ENCODE data around the gene SNX14. TPM values are rescaled to one million over a fixed set of nuclear protein-coding genes. Genes with fewer than 3 reads are reported as not detected.
"Not testable (repeated sequence)": the region's sequence is repeated elsewhere in the genome, so short reads cannot be mapped to it uniquely, and the experiment has no call there.

SNX14 gene
- total RNA-seq, 3 donors from 2014 or later = 21.1 to 30.2 (median 25.7) TPM

DNA sequence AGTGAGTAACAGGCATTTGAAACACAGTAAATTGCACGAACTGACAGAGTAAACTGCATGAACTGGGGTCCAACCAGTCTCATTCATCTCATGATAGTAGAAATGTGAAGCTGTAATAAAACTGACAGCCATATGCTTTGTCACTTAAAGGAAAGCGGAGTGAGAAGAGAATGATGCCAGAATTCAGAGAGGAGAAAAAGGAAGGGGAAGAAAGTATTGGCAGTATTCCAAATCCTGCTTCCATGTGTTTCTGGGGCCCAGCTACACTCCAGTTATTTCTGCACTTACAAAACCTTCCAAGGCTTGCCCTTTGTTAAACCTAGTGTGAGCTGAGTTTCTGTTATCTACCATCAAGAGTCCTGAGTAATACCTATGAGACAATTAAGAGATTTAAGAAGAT is 17.2 kb downstream of the SNX14 start:
- H3K4me3 Mint-ChIP-seq = no peak overlapping the region
- peaks cover 23% of the 10 kb centered on the region for H3K36me3 Mint-ChIP-seq (ENCODE audit: insufficient read depth)
- ATAC-seq (no peak), DNase-seq (no peak)
- H3K9me3 Mint-ChIP-seq = peaks cover under 1% of the 10 kb centered on the region
- H3K27me3 Mint-ChIP-seq (ENCODE audit: low read depth) = no peaks in the 10 kb centered on the region
- peaks cover 20% of the 10 kb centered on the region for H3K4me1 Mint-ChIP-seq (ENCODE audit: low read depth)

DNA sequence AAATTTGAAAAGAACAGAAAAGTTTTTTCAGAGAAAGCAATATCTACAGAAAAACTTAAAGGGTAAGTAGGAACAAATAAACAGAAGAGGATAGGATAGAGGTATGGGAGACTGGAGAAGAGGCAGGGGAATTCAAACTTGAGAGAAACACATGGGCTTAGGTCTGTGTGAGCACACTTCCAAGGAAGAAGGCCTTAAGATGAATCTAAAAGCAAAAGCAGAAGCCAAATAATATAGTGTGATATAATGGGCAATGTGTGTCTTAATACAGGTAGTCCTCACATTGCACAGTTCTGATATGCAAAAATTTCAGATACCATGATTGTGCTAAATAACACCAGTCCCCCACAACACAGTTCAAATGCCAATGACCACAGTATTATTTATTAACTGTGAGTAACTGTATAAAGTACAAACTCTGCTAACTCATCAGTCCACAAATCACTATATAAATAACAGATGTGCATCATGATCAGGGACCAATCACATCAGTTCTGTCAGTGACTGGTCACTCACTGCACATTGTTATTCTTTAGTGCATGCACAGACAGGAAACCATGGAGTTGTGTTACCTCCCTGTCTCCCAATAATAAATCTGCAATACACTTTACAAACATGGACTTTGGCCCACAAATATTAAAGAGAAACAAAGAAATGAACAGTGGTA is 18.6 kb downstream of the SNX14 start:
- Mint-ChIP-seq H3K36me3 (ENCODE audit: insufficient read depth) (peaks cover 21% of the 10 kb centered on the region), H3K4me3 (no peak overlapping the region), H3K4me1 (ENCODE audit: low read depth) (peaks cover 16% of the 10 kb centered on the region), H3K27me3 (ENCODE audit: low read depth) (no peaks in the 10 kb centered on the region), H3K9me3 (no peaks in the 10 kb centered on the region)
- ATAC-seq = no peak
- no peak for DNase-seq

DNA sequence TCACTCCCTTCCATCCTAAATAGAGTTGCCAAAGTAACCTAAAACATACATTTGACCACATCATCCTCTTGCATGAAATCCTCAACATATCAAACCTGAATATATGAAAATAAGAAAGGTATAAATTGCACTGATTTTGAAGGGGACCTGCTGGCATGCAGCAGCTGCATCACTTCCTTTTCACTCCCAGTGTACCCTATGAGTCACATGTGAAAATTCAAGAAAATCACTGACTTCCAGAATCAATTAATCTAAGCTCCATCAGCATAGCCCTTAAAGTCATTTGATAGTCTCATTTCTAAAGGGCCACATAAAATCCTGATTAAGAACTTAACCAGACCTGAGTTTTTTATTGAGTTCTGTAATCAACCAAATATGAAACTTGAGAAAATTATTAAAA is 24.3 kb downstream of the SNX14 start:
- ATAC-seq = no peak
- Mint-ChIP-seq H3K27me3 (ENCODE audit: low read depth) (no peaks in the 10 kb centered on the region), H3K36me3 (ENCODE audit: insufficient read depth) (peaks cover 36% of the 10 kb centered on the region), H3K4me3 (no peak overlapping the region), H3K9me3 (no peaks in the 10 kb centered on the region), H3K4me1 (ENCODE audit: low read depth) (peaks cover 4% of the 10 kb centered on the region)
- DNase-seq = no peak

DNA sequence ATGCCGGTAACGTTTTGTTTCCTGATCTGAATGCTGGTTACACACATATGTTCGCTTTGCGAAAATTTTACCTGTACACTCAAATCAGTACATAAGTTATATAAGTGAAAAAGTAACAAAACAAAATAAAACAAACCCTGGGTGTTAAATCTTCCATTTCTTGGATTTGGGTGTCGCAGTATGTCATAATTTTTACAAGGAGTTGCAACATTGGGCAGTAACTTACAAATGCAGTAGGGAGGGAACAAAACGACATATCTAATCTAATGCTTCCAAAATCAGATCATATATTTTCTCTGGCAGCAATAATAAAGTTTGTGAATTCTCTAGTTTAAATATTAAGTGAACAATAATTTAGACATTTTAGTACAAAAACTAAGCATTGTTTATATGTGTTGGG is 25.2 kb downstream of the SNX14 start:
- Mint-ChIP-seq H3K4me3 (no peak overlapping the region), H3K9me3 (no peaks in the 10 kb centered on the region), H3K27me3 (ENCODE audit: low read depth) (no peaks in the 10 kb centered on the region), H3K4me1 (ENCODE audit: low read depth) (peaks cover 4% of the 10 kb centered on the region), H3K36me3 (ENCODE audit: insufficient read depth) (peaks cover 40% of the 10 kb centered on the region)
- ATAC-seq = no peak
- no peak for DNase-seq

DNA sequence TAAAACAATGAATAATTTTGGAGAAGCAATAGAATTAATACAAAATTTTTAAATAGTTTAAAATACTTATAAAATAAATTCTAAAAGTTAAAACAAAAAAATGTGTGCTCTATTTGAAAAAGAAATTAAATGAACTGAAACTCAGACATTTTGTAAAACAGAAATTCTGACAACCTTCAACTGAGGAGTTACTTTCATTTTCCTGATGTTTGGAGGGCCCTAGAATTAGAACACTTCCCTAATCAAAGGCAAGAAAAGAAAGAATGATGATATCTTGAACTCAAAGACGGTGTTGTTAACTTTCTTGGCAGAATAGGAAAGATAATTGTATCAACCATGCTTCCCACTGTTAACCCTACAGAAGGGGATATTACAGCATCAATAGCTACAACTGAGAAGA is 27.9 kb downstream of the SNX14 start:
- DNase-seq = no peak
- H3K9me3 Mint-ChIP-seq = no peaks in the 10 kb centered on the region
- H3K4me1 Mint-ChIP-seq (ENCODE audit: low read depth) = peaks cover 4% of the 10 kb centered on the region
- H3K4me3 Mint-ChIP-seq = no peak overlapping the region
- H3K36me3 Mint-ChIP-seq (ENCODE audit: insufficient read depth) = peaks cover 33% of the 10 kb centered on the region
- H3K27me3 Mint-ChIP-seq (ENCODE audit: low read depth) = no peaks in the 10 kb centered on the region
- no peak for ATAC-seq

DNA sequence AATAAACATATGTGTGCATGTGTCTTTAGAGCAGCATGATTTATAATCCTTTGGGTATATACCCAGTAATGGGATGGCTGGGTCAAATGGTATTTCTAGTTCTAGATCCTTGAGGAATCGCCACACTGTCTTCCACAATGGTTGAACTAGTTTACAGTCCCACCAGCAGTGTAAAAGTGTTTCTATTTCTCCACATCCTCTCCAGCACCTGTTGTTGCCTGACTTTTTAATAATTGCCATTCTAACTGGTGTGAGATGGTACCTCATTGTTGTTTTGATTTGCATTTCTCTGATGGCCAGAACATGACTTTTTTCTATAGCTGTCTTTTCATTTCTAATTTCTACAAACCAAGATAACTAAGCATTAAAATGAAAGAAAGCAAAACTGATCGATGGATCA is 29.4 kb downstream of the SNX14 start:
- not testable (repeated sequence) for H3K4me3 Mint-ChIP-seq; H3K9me3 Mint-ChIP-seq; DNase-seq; H3K4me1 Mint-ChIP-seq (ENCODE audit: low read depth); H3K27me3 Mint-ChIP-seq (ENCODE audit: low read depth); ATAC-seq
- H3K36me3 Mint-ChIP-seq (ENCODE audit: insufficient read depth) = peaks cover 36% of the 10 kb centered on the region

DNA sequence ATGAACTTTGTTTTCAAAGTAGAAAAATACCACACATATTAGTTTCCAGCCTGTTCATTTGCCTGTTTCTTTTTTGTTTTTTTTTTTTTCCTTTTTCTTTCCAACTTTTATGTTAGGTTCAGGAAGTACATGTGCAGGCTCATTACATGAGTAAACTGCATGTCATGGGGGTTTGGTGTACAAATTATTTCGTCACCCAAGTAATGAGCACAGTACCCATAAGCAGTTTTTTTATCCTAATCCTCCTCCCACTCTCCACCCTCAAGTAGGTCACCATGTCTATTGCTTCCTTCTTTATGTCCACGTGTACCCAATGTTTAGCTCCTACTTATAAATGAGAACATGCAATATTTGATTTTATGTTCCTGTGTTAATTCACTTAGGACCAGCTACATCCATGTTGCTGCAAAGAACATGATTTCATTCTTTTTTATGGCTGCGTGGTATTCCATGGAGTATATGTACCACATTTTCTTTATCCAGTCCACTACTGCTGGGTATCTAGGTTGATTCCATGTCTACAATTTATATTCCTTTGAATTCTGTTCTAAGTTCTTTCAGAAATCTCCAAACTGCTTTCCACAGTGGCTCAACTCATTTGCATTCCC is 31.8 kb downstream of the SNX14 start:
- H3K9me3 Mint-ChIP-seq = no peaks in the 10 kb centered on the region
- no peak for DNase-seq
- no peaks in the 10 kb centered on the region for H3K4me1 Mint-ChIP-seq (ENCODE audit: low read depth)
- no peak overlapping the region for H3K4me3 Mint-ChIP-seq
- ATAC-seq = no peak
- H3K36me3 Mint-ChIP-seq (ENCODE audit: insufficient read depth) = peaks cover 34% of the 10 kb centered on the region
- H3K27me3 Mint-ChIP-seq (ENCODE audit: low read depth) = no peaks in the 10 kb centered on the region

DNA sequence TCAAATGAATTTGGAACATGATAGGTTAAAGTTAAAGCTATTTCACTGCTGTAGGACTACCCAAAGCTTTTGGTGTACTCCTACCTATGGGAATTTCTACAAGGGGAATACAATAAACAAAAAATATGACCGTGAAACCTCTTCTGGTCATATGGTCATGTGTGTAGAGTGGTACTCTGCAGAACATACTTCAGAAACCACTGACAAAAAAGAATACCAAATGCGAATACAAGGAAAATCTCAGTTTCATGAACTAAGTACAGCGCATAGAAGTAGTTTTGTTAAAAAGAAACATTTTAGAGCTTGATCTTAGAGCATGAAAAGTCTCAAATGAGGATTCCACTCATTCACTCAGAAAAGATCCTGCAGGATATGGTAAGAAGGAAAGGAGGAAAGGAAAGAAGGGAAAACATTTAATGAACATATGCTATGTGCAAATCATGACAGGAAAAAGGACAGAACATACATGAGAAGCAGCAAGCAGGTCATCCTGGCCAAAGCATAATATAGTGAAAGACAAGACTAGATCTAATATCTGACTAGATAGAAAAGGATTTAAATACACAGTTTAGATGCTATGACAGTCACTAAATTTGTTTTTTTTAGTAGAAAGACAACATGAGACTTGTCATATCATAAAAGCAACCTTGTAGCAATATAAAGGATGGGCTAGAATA is 36.5 kb downstream of the SNX14 start:
- Mint-ChIP-seq H3K9me3 (no peaks in the 10 kb centered on the region), H3K4me3 (no peak overlapping the region), H3K4me1 (ENCODE audit: low read depth) (no peaks in the 10 kb centered on the region), H3K27me3 (ENCODE audit: low read depth) (no peaks in the 10 kb centered on the region), H3K36me3 (ENCODE audit: insufficient read depth) (peaks cover 33% of the 10 kb centered on the region)
- ATAC-seq (no peak), DNase-seq (no peak)

DNA sequence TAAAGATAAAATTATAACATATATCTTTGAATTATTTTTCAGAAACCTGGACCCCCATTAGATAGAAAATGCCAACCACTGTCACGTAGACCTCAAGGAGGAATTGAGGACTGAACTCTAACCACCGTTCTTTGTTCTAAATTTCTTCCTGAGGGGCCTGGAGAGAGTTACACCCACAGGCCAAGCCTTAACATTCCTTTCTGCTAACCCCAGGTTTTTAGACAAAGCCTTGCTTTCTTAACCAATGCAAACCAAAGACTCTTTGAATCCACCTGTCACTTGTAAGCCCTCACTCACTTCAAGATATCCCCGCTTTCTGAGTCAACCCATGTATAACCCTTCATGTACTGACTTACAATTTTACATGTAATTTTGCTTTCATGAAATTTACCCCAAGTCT is 41.0 kb downstream of the SNX14 start:
- DNase-seq (no peak), ATAC-seq (no peak)
- Mint-ChIP-seq H3K9me3 (peaks cover 3% of the 10 kb centered on the region), H3K4me3 (no peak overlapping the region), H3K4me1 (ENCODE audit: low read depth) (no peaks in the 10 kb centered on the region), H3K27me3 (ENCODE audit: low read depth) (no peaks in the 10 kb centered on the region), H3K36me3 (ENCODE audit: insufficient read depth) (peaks cover 30% of the 10 kb centered on the region)

DNA sequence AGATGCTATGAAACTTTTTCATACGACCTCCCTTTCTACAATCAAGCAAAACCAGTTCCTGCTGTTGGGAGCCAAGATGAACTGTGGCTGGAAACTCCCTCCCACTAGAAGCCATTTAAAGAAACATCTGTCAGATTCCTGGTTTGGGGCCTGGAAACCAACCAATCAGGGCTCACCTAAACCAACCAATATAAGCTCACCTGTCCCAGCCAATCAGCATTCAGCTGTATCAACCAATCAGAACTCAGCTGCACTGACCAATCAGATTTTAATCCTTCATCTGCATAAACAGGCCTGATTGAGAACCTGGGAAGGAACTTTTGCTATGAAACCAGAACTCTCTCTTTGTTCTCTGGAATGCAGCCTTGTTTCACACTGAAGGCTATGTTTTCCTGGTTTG is 42.4 kb downstream of the SNX14 start:
- H3K27me3 Mint-ChIP-seq (ENCODE audit: low read depth) = no peaks in the 10 kb centered on the region
- peaks cover 33% of the 10 kb centered on the region for H3K36me3 Mint-ChIP-seq (ENCODE audit: insufficient read depth)
- no peak for DNase-seq
- no peaks in the 10 kb centered on the region for H3K4me1 Mint-ChIP-seq (ENCODE audit: low read depth)
- ATAC-seq = no peak
- no peak overlapping the region for H3K4me3 Mint-ChIP-seq
- peaks cover 3% of the 10 kb centered on the region for H3K9me3 Mint-ChIP-seq

DNA sequence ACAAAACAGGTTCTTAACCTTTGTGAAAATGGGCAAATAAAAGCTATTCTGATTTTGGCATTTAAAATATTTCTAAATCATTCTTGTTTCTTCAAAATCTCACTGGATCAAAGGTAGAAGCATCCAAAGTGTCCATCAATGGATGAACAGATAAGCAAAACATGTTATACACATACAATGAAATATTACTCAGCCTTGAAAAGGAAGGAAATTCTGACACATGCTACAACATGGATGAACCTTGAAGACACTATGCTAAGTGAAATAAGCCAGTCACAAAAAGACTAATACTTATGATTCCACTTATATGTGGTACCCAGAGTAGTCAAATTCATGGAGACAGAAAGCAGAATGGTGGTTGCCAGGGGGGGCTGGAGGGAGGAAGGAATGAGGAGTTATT is 45.9 kb downstream of the SNX14 start:
- ATAC-seq (no peak), DNase-seq (no peak)
- H3K4me3 Mint-ChIP-seq = no peak overlapping the region
- H3K36me3 Mint-ChIP-seq (ENCODE audit: insufficient read depth) = peaks cover 20% of the 10 kb centered on the region
- peaks cover 3% of the 10 kb centered on the region for H3K9me3 Mint-ChIP-seq
- no peaks in the 10 kb centered on the region for H3K27me3 Mint-ChIP-seq (ENCODE audit: low read depth)
- H3K4me1 Mint-ChIP-seq (ENCODE audit: low read depth) = no peaks in the 10 kb centered on the region

DNA sequence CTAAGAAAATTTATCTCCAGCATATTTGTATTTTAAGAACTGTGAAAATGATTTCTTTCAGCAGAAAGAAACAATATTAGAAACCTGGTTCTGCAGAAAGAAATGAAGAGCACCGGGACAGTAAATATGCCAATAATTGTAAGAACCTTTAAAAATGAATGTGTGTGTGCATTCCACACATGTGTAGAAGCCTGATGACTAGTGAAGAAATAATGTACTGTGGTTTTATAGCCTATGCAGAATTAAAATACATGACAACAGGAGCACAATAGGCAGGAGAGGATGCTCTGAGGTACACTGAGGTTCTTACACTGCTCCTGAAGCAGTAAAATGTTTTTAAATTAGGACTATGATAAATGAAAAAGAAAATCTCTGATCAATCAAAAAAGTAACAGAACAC is 48.9 kb downstream of the SNX14 start:
- Mint-ChIP-seq H3K9me3 (peaks cover 3% of the 10 kb centered on the region), H3K4me1 (ENCODE audit: low read depth) (no peaks in the 10 kb centered on the region), H3K4me3 (no peak overlapping the region), H3K36me3 (ENCODE audit: insufficient read depth) (peaks cover 13% of the 10 kb centered on the region), H3K27me3 (ENCODE audit: low read depth) (no peaks in the 10 kb centered on the region)
- ATAC-seq (no peak), DNase-seq (no peak)

DNA sequence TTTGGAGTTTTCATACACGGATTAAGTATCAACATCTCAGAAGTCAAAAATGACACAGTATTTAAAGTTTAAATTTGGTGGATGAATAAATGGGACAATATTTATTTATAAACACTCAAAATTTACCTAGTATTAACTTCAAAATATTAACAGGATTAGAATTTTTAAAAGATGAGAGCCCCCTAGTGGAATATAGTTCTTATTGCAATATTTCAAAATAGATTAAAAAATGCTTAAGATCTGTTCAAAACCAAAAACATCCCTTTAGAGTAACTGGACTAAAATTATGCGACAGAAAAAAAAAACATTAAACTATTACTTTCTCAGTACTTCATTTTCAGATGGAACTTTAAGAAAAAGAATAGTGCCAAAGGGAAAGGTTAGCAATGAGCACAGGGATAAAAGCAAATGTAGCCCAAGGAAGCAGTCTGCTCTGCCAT is 56.6 kb downstream of the SNX14 start:
- Mint-ChIP-seq H3K36me3 (ENCODE audit: insufficient read depth) (peaks cover 17% of the 10 kb centered on the region), H3K4me1 (ENCODE audit: low read depth) (peaks cover 2% of the 10 kb centered on the region), H3K9me3 (no peaks in the 10 kb centered on the region), H3K27me3 (ENCODE audit: low read depth) (no peaks in the 10 kb centered on the region), H3K4me3 (no peak overlapping the region)
- ATAC-seq (no peak), DNase-seq (no peak)

DNA sequence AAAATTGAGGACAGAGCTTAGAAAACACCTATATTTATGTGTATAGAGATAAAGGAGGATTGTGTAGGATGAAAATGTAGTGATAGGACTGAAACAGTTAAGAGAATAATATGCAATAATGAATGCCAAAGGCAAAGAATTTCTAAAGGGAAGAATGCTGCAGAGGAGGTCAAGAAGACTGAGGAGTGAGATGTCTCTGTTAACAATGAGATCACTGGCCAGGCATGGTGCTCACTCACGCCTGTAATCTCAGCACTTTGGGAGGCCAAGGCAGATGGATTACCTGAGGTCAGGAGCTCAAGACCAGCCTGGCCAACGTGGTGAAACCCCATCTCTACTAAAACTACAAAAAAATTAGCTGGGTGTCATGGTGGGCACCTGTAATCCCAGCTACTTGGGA is 69.4 kb downstream of the SNX14 start:
- not testable (repeated sequence) for H3K9me3 Mint-ChIP-seq; H3K4me3 Mint-ChIP-seq; H3K4me1 Mint-ChIP-seq (ENCODE audit: low read depth); ATAC-seq; DNase-seq; H3K27me3 Mint-ChIP-seq (ENCODE audit: low read depth)
- H3K36me3 Mint-ChIP-seq (ENCODE audit: insufficient read depth) = peaks cover 44% of the 10 kb centered on the region

DNA sequence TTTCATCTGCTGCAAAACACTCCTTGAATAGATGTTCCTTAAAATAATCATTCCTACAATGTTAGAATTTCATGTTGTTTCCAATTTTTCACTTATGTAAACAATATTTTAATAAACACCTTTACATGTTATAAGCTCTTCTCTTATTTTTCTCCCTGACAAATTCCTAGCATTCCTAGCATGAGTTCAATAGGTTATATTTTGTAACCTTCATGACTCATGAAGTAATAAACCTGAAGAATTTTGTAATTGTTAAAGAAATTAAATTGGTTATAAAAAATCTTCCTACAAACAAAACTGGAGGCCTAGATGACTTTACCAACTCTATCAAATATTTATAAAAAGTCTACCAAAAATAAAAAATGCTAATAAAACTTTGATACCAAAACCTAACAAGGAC is 77.5 kb downstream of the SNX14 start:
- H3K4me1 Mint-ChIP-seq (ENCODE audit: low read depth) = no peaks in the 10 kb centered on the region
- H3K27me3 Mint-ChIP-seq (ENCODE audit: low read depth) = no peaks in the 10 kb centered on the region
- H3K9me3 Mint-ChIP-seq = no peaks in the 10 kb centered on the region
- no peak overlapping the region for H3K4me3 Mint-ChIP-seq
- peaks cover 33% of the 10 kb centered on the region for H3K36me3 Mint-ChIP-seq (ENCODE audit: insufficient read depth)
- no peak for ATAC-seq
- no peak for DNase-seq

Measured in activated T-cell treated with anti-CD3 and anti-CD28 coated beads, Interleukin-2, amount 50 U/mL, for 4 hours (primary cell).